Liver (tissue), 3 donors: ENCODE measurements around the gene CHN1.

Experiments used
- GABPA ChIP-seq, 2 donors: IDR thresholded peaks in 1 of 2; conservative IDR thresholded peaks in 1 of 2; 2 replicates each; pipeline ENCODE4 v1.6.1; 2016; ENCODE audit warnings: antibody characterized with exemption in 2 of 2, mild to moderate bottlenecking in 1 of 2, moderate library complexity in 1 of 2
- HNF4G ChIP-seq: IDR thresholded peaks from 2 replicates; pipeline ENCODE4 v1.6.1; 2016; ENCODE audit warnings: antibody characterized with exemption
- JUND ChIP-seq, 2 donors: IDR thresholded peaks; 2 replicates each; pipeline ENCODE4 v1.6.1; 2016; ENCODE audit warnings: antibody characterized with exemption in 2 of 2
- NR2F2 ChIP-seq: IDR thresholded peaks from 2 replicates; pipeline ENCODE4 v1.6.1; 2016; ENCODE audit warnings: antibody characterized with exemption
- RAD21 ChIP-seq, 2 donors: IDR thresholded peaks; 2 replicates each; pipeline ENCODE4 v1.6.1; 2016; ENCODE audit warnings: antibody characterized with exemption in 2 of 2, mild to moderate bottlenecking in 2 of 2
- RXRA ChIP-seq, 2 donors: IDR thresholded peaks; 2 replicates each; pipeline ENCODE4 v1.6.1; 2017 to 2018; ENCODE audit warnings: antibody characterized with exemption in 2 of 2, mild to moderate bottlenecking in 1 of 2
- SP1 ChIP-seq: IDR thresholded peaks from 2 replicates; pipeline ENCODE4 v1.6.1; 2018; ENCODE audit warnings: antibody characterized with exemption, mild to moderate bottlenecking
- TAF1 ChIP-seq: conservative IDR thresholded peaks from 2 replicates; pipeline ENCODE4 v1.6.1; 2016; ENCODE audit warnings: antibody characterized with exemption, mild to moderate bottlenecking
- TF ChIP-seq, protein P1 (sequence below): fragments of 150-350 bp; IDR thresholded peaks from 2 replicates; pipeline ENCODE4 v1.5.1; 2017; ENCODE audit warnings: improper control_type of control experiment, low read depth, low read length; ENCODE audit not compliant: missing input control
- TF ChIP-seq, protein P2 (sequence below): IDR thresholded peaks from 2 replicates; pipeline ENCODE4 v1.6.1; 2016; ENCODE audit warnings: antibody characterized with exemption, mild to moderate bottlenecking
- TF ChIP-seq, protein P3 (sequence below): IDR thresholded peaks from 2 replicates; pipeline ENCODE4 v1.6.1; 2016; ENCODE audit warnings: antibody characterized with exemption
- donor health status: healthy.
- donor health status: healthy.

DNA sequence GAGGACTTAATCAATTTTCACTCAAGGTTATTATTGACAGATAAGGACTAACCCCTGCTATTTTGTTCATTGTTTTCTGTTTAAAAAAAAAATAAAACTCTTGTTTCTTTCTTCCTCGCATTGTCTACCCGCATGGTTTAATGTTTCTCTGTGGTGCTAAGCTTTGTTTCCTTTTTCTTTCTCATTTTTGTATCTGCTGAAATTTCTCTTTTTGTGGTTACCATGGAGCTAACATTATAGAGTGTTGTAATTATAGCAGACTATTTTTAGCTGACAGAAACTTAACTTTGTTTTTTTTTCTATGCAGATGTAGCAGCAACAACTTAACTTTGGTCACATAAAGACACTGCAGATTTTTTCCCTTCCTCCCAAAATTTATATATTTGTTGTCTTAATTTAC, 43.1 kb upstream of the CHN1 start:
- TF ChIP-seq, protein P1, sequence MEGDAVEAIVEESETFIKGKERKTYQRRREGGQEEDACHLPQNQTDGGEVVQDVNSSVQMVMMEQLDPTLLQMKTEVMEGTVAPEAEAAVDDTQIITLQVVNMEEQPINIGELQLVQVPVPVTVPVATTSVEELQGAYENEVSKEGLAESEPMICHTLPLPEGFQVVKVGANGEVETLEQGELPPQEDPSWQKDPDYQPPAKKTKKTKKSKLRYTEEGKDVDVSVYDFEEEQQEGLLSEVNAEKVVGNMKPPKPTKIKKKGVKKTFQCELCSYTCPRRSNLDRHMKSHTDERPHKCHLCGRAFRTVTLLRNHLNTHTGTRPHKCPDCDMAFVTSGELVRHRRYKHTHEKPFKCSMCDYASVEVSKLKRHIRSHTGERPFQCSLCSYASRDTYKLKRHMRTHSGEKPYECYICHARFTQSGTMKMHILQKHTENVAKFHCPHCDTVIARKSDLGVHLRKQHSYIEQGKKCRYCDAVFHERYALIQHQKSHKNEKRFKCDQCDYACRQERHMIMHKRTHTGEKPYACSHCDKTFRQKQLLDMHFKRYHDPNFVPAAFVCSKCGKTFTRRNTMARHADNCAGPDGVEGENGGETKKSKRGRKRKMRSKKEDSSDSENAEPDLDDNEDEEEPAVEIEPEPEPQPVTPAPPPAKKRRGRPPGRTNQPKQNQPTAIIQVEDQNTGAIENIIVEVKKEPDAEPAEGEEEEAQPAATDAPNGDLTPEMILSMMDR = no peak
- TF ChIP-seq SP1 (no peak), JUND (IDR thresholded peaks at IDR 0.05) (no peak), RXRA (IDR thresholded peaks at IDR 0.05) (no peak), GABPA (IDR thresholded peaks at IDR 0.05 in 1 of 2, conservative IDR thresholded peaks at IDR 0.05 in 1 of 2) (no peak), TAF1 (no peak), HNF4G (no peak), RAD21 (IDR thresholded peaks at IDR 0.05) (no peak), NR2F2 (no peak)
- TF ChIP-seq, protein P2, sequence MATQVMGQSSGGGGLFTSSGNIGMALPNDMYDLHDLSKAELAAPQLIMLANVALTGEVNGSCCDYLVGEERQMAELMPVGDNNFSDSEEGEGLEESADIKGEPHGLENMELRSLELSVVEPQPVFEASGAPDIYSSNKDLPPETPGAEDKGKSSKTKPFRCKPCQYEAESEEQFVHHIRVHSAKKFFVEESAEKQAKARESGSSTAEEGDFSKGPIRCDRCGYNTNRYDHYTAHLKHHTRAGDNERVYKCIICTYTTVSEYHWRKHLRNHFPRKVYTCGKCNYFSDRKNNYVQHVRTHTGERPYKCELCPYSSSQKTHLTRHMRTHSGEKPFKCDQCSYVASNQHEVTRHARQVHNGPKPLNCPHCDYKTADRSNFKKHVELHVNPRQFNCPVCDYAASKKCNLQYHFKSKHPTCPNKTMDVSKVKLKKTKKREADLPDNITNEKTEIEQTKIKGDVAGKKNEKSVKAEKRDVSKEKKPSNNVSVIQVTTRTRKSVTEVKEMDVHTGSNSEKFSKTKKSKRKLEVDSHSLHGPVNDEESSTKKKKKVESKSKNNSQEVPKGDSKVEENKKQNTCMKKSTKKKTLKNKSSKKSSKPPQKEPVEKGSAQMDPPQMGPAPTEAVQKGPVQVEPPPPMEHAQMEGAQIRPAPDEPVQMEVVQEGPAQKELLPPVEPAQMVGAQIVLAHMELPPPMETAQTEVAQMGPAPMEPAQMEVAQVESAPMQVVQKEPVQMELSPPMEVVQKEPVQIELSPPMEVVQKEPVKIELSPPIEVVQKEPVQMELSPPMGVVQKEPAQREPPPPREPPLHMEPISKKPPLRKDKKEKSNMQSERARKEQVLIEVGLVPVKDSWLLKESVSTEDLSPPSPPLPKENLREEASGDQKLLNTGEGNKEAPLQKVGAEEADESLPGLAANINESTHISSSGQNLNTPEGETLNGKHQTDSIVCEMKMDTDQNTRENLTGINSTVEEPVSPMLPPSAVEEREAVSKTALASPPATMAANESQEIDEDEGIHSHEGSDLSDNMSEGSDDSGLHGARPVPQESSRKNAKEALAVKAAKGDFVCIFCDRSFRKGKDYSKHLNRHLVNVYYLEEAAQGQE = no peak
- TF ChIP-seq, protein P3, sequence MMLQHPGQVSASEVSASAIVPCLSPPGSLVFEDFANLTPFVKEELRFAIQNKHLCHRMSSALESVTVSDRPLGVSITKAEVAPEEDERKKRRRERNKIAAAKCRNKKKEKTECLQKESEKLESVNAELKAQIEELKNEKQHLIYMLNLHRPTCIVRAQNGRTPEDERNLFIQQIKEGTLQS = no peak
